Lower leg skin (tissue), 3 donors: ENCODE measurements around the gene REV3L.

ENCODE experiments used
- CTCF ChIP-seq, 3 donors: fragments of 450-650 bp; IDR thresholded peaks; one replicate each; pipeline ENCODE4 v1.5.1; 2016; ENCODE audit warnings: antibody characterized with exemption in 3 of 3, mild to moderate bottlenecking in 3 of 3, moderate library complexity in 2 of 3
- POLR2A ChIP-seq, 2 donors: fragments of 450-650 bp; IDR thresholded peaks; one replicate each; pipeline ENCODE4 v1.6.1; 2016 to 2017; ENCODE audit warnings: antibody characterized with exemption in 2 of 2, mild to moderate bottlenecking in 1 of 2, moderate library complexity in 1 of 2

GRCh38 chr6:111342913-111343312, 140.1 kb downstream of the REV3L start:
- TF ChIP-seq CTCF (IDR thresholded peaks at IDR 0.05) = no peak
- no peak for TF ChIP-seq POLR2A (IDR thresholded peaks at IDR 0.05)
